T-helper 1 cell treated with Interleukin-12 subunit alpha and Interleukin-12 subunit beta and Interleukin-4 antibody, amounts not matched to agents 30 ng/mL and 1 ng/mL, for 36 hours (primary cell): ENCODE data around the gene CDT1. TPM values are rescaled to one million over a fixed set of nuclear protein-coding genes. Genes with fewer than 3 reads are reported as not detected.

ENCODE experiments used
- intact Hi-C: fragments of 100-400 bp; cut with micrococcal nuclease; formaldehyde crosslinking; loops from one replicate; pipeline ENCODE4 v1.15.1; 2024
- total RNA-seq: library from RNA; stranded (reverse); gene quantifications from 2 replicates; pipeline ENCODE4 v1.2.3, GENCODE V29; 2022

The CDT1 gene
- total RNA-seq, 1 donor from 2014 or later: 78.9 TPM

DNA sequence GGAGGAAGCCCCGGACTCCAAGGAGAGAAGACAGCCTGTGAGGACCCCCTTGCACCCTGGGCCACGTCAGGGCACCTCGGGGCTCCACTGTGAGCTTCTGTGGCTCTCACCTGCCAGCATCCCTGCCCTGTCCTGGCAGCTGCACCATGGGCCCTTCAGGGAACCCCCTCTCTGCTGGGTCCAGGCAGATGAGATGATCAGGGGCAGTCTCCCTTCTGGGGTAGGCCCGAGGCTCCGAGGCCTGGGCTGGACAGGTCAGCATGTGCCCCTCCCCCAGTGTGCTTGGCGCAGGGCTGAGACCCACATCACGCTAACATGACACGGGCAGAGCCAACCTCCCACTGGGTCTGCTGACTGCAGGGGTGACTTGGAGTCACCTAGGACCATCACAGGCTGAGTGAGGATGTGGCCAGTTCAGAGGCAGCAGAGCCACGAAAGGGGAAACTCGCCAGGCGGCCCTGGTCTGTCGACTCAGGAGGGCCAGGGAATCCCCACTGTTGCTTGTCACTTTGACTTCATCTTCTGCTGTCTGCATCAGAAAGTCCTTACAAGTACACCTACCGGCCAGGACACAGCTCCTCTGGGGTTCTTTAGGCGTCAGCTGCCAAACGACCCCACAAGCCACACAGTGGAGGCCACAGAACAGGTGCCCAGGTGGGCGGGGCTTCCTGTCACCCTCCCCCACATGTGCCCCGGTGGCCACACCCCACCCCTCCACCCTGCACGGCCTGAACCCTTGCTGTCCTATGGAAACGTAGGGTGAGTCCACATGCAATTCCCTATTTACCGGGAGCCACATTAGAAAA is 50.9 kb downstream of the CDT1 start:
- intact Hi-C loops: loop anchor here (5.0 kb wide), 1 partner anchor 402 kb away; the partner anchor contains the start of gene ZFPM1

DNA sequence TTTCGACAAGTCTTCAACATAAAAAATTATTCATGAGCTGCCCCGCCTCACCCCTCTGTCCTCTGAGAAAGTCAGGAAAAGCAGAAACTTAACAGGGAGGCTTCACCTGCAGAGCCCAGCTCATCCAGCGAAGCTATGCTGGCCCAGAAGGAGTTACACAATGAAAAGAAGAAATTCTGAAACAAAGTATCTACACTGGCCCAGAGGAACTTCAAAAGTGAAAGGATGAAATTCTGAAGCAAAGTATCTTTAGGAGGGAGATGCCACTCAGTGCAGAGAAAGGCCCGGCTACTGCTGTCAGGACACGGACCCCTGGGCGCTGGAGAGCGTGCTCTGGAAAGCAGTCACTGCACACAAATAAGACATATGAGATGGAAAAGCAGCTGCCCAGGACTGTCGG is 51.6 kb downstream of the CDT1 start:
- intact Hi-C loops: loop anchor here (5.0 kb wide), 1 partner anchor 403 kb away; the partner anchor contains the start of gene ZFPM1

DNA sequence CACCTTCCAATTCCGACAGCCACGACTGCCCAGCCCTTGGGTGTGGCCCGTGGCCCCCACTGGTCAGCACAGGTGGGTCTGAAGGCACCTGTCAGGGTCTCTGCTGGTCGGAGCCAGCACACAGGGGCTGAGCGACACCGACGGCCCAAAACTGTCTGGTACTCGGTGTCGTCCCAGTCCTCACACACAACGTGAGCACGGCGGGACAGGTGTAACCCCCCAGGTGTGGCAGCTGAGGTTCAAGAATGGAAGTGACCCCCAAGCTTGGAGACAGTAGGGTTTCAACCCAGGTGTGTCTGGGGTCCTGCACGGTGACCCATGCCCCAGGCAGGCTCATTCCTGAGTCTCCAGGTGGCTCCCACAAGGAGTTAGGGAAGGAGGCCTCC is 52.1 kb downstream of the CDT1 start:
- intact Hi-C loops: loop anchor here (2.0 to 5.0 kb wide), 5 partner anchors 111 to 653 kb away; partner anchors contain the start of genes SPG7 and ZFPM1

DNA sequence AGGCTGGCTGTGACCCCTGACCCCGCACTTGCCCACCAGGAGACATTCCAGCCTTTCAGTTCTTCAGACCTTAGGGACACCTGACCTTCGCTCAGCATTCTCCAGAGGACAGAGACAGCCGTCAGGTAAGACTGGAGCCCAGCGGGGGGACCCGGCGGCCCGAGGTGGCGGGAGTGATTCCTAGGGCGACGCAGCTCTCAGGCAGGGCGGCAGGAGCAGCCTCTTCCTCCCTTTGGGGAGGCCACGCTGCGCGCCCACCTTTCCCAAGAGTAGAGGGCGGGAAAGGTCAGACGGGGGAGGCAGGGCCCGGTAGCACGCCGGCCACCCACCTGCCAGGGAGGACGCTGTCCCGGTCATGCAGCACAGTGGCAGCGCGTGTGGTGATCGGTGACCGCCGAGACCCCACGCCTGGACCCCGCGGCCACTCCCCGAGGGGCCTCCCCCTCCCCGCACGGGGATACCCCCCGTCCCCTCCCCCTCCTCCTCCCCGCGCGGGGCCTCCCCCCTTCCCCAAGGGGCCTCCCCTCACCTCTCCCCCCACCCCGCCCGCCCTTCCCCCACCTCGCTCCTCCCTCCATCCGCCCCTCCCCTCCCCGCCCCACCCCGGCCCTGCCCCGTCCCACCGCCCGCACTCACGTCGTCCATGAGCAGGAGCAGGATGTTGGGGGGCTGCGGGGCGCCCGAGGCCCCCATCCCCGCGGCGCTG is 52.7 kb downstream of the CDT1 start:
- intact Hi-C loops: loop anchor here (2.0 to 5.0 kb wide), 5 partner anchors 111 to 653 kb away; partner anchors contain the start of genes SPG7 and ZFPM1

DNA sequence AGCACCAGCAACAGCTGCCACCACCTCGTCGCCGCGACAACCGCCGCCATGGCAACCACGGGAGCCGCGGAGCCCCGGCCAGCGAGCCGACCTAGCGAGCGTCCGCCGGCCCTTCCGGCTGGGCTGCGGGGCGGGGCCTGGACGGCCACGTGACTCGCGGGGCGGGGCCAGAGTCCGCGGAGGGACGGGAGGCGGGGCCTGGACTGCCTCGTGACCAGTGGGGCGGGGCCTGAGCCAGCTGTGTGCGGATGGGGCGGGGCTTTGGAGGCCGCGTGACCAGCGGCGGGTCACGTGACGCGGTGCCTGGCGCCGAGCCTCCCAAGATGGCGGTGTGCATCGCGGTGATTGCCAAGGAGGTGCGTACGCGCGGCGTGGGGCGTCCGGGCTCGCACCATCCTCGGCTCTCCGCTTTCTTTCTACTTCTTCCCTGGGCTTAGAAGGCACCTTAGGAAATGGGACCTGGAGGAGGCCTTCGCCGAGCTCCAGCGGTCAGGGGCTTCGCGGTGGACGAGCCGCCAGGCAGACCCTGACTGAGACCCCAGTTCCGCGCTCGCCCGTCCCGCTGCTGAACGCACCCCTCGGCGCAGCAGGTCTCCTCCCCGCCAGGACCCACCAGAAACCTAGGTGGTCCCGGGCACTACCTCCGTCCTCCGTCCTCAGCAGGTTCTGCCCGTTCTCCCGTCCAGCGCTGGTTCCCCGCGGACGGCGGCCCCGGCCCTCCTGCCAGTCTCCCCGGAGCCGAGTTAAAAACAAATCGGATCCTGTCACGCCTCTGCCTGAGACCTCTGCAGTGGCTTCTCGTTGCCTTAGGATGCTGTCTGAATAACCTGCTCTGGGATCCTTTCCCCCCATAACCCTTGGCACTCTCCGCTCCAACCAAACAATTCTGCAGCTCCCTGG is 53.5 kb downstream of the CDT1 start, which contains the start of the genes GALNS and TRAPPC2L:
Gene GALNS (minus strand): TSS at position 120 of the 900 bp plus-strand sequence. CDS start 70 bp downstream, at position 50.
Gene TRAPPC2L (plus strand): TSS at position 300 of the 900 bp plus-strand sequence. CDS start 24 bp downstream, at position 324.
- intact Hi-C loops: loop anchor here (1.0 to 5.0 kb wide), 16 partner anchors 41 to 652 kb away; partner anchors contain the start of genes CDH15, CDT1, MVD and SPG7

DNA sequence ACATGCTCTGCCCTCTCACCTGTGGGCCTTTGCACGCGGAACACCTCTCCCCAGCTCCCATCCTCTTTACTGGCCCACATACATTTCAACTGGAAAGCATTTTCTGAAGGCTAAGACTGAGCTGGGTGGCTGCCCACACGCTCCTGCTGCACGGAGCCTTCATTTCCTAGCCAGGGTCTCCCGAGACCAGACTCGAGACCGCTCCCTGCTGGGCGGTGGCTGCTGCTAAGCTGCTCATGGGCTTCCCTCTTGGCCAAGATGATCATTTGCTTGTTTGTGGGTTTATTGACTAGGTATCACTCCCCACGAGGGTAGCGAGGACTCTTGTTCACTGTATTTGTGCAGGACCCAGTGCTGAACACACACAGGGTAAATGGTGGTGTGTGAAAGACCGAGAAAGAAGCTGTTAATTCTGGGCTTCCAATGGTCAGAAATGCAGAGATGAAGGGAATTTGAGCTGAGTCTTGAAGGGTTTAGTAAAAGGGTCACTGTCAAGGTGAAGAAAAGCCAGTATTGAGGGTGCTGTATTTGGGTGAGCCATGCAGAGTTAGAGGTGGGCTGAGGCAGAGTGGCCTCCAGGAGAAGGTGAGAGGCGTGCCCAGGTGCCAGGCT is 54.2 kb downstream of the CDT1 start:
- intact Hi-C loops: loop anchor here (1.0 to 5.0 kb wide), 16 partner anchors 42 to 651 kb away; partner anchors contain the start of genes CDH15, CDT1, MVD and SPG7

Other genes with a start within 250 kb of the CDT1 start
- gene ZC3H18, start 233.4 kb upstream of the CDT1 start, total RNA-seq: 92.9 and 99.6 TPM in 2 replicates
- gene IL17C, start 165.2 kb upstream of the CDT1 start, total RNA-seq: not detected in 2 replicates
- gene CYBA, start 152.7 kb upstream of the CDT1 start, total RNA-seq: 554 and 567 TPM in 2 replicates
- 86.1 and 87.5 TPM in 2 replicates for gene MVD, start 140.7 kb upstream of the CDT1 start, total RNA-seq
- 11.7 and 12.1 TPM in 2 replicates for gene SNAI3, start 117.3 kb upstream of the CDT1 start, total RNA-seq
- gene RNF166, start 97.4 kb upstream of the CDT1 start, total RNA-seq: 132 and 139 TPM in 2 replicates
- gene CTU2, start 97.3 kb upstream of the CDT1 start, total RNA-seq: 33.3 and 34.5 TPM in 2 replicates
- 230 and 240 TPM in 2 replicates for gene PIEZO1, start 18.6 kb upstream of the CDT1 start, total RNA-seq
- 164 TPM in 2 replicates for gene APRT, start 8.1 kb downstream of the CDT1 start, total RNA-seq
- gene GALNS, start 53.2 kb downstream of the CDT1 start, total RNA-seq: 42.0 and 42.2 TPM in 2 replicates
- 50.0 and 63.3 TPM in 2 replicates for gene TRAPPC2L, start 53.3 kb downstream of the CDT1 start, total RNA-seq
- gene PABPN1L, start 62.9 kb downstream of the CDT1 start, total RNA-seq: not detected in 2 replicates
- 0.51 TPM in 2 replicates for gene CBFA2T3, start 173.4 kb downstream of the CDT1 start, total RNA-seq